GM04504 (cell line): ENCODE results near the gene CRY1.
A peak's percentile ranks its signal among the peaks of the same experiment; 100 is the strongest.

Source experiments
- DNase-seq: peaks from one replicate; pipeline ENCODE4 v3.0.0-alpha.2; 2012; ENCODE audit warnings: low read depth

The CRY1 gene

GRCh38 chr12:106957583-106957982, 135.8 kb downstream of the CRY1 start:
- no peak for DNase-seq

GRCh38 chr12:106956048-106956578, 137.2 kb downstream of the CRY1 start:
- DNase-seq = peak; percentile 31

- peak; percentile 94 for DNase-seq
Measured at GRCh38 chr12:106955377-106956047, 137.8 kb downstream of the CRY1 start, which contains the start of gene TMEM263. TSS of gene TMEM263 (plus strand) at chr12:106955907. CDS start at chr12:106967117, 11,210 bp downstream.

- DNase-seq = no peak
Measured at GRCh38 chr12:106954462-106955376, 138.6 kb downstream of the CRY1 start.

- no peak for DNase-seq
Measured at GRCh38 chr12:106953352-106954250, 139.7 kb downstream of the CRY1 start.

- no peak for DNase-seq
Measured at GRCh38 chr12:106950591-106950990, 142.8 kb downstream of the CRY1 start.

GRCh38 chr12:106947461-106947860, 145.9 kb downstream of the CRY1 start:
- no peak for DNase-seq

- DNase-seq = no peak
Measured at GRCh38 chr12:106945261-106945851, 148.0 kb downstream of the CRY1 start.

GRCh38 chr12:106942775-106943174, 150.6 kb downstream of the CRY1 start:
- no peak for DNase-seq

- no peak for DNase-seq
Measured at GRCh38 chr12:106941481-106942156, 151.7 kb downstream of the CRY1 start.
